ENCODE measurements around the gene PTPRZ1. TPM values are rescaled to one million over a fixed set of nuclear protein-coding genes. Genes with fewer than 3 reads are reported as not detected.
A peak's percentile ranks its signal among the peaks of the same experiment; 100 is the strongest.

The PTPRZ1 gene
- total RNA-seq, 1 experiment from 2014 or later, result 105 TPM

GRCh38 chr7:121891731-121892130 is 18.8 kb downstream of the PTPRZ1 start:
- CTCF ChIA-PET, result interaction anchor here (0.6 to 1.3 kb wide), 3 partner anchors 28 to 103 kb away, joined by 3 to 6 read pairs (median 3); no protein-coding TSS in a partner anchor
- no peak for ATAC-seq
- H3K36me3 Mint-ChIP-seq, result peaks cover 22% of the 10 kb centered on the region
- peak overlapping the region; percentile 10; the same call in 1 of the 2 replicates for H3K4me3 Mint-ChIP-seq
- peak overlapping the region; percentile 91 for H3K27ac Mint-ChIP-seq
- no peaks in the 10 kb centered on the region for H3K9me3 Mint-ChIP-seq
- H3K4me1 Mint-ChIP-seq, result peaks cover 31% of the 10 kb centered on the region
- no peaks in the 10 kb centered on the region for H3K27me3 Mint-ChIP-seq (ENCODE audit: low read depth)
- no peak for DNase-seq (ENCODE audit: low spot score)
- POLR2A ChIA-PET, result interaction anchor here (0.5 kb wide), 1 partner anchor 38 kb away, joined by 6 read pairs; no protein-coding TSS in a partner anchor
- no peak for TF ChIP-seq ZNF416 (CRISPR knock-in tag; IDR thresholded peaks at IDR 0.05)
- TF ChIP-seq ZNF232 (CRISPR knock-in tag; IDR thresholded peaks at IDR 0.05), result no peak
- TF ChIP-seq USF2 (CRISPR knock-in tag; IDR thresholded peaks at IDR 0.05), result no peak
- TF ChIP-seq MXD4 (CRISPR knock-in tag; IDR thresholded peaks at IDR 0.05; ENCODE audit: borderline replicate concordance), result no peak
- TF ChIP-seq NFYB (CRISPR knock-in tag; conservative IDR thresholded peaks at IDR 0.05; ENCODE audit: low read depth), result no peak
- TF ChIP-seq ZNF396 (CRISPR knock-in tag; IDR thresholded peaks at IDR 0.05; ENCODE audit: borderline replicate concordance), result no peak
- no peak for TF ChIP-seq ZNF425 (CRISPR knock-in tag; conservative IDR thresholded peaks at IDR 0.05)
- TF ChIP-seq IRF2 (CRISPR knock-in tag; IDR thresholded peaks at IDR 0.05; ENCODE audit: borderline replicate concordance, low read depth), result no peak
- no peak for TF ChIP-seq RELA (CRISPR knock-in tag; IDR thresholded peaks at IDR 0.05; ENCODE audit: borderline replicate concordance)
- TF ChIP-seq ZNF532 (CRISPR knock-in tag; IDR thresholded peaks at IDR 0.05; ENCODE audit: borderline replicate concordance), result no peak
- TF ChIP-seq ZNF671 (CRISPR knock-in tag; IDR thresholded peaks at IDR 0.05), result no peak
- no peak for TF ChIP-seq E2F5 (CRISPR knock-in tag; IDR thresholded peaks at IDR 0.05)
- TF ChIP-seq ESRRA (CRISPR knock-in tag; IDR thresholded peaks at IDR 0.05; ENCODE audit: borderline replicate concordance), result no peak
- no peak for TF ChIP-seq ERG (CRISPR knock-in tag; IDR thresholded peaks at IDR 0.05)
- TF ChIP-seq E2F4 (CRISPR knock-in tag; IDR thresholded peaks at IDR 0.05; ENCODE audit: borderline replicate concordance, low read depth), result no peak

All from WTC11 (cell line).